Neuronal stem cell (in vitro differentiated cells): Measurements from ENCODE around the gene LHFPL2.

ENCODE experiments used
- DNase-seq: peaks from one replicate; pipeline ENCODE4 v3.0.0-alpha.2; 2013; ENCODE audit warnings: low spot score
- H2AFZ ChIP-seq: one replicate; pipeline ENCODE4 v1.6.1; 2013; ENCODE audit warnings: mild to moderate bottlenecking, low read length, inconsistent platforms
- H2AK5ac ChIP-seq: 2 replicates; pipeline ENCODE4 v1.6.1; 2013; ENCODE audit warnings: low read depth, mild to moderate bottlenecking, inconsistent platforms, low read length, moderate library complexity, mixed read lengths
- H2BK120ac ChIP-seq: 2 replicates; pipeline ENCODE4 v1.6.1; 2013; ENCODE audit warnings: low read depth, mild to moderate bottlenecking, inconsistent platforms, low read length, moderate library complexity, mixed read lengths
- H2BK12ac ChIP-seq: one replicate; pipeline ENCODE4 v1.6.1; 2013; ENCODE audit warnings: low read length, inconsistent platforms
- H2BK15ac ChIP-seq: 2 replicates; pipeline ENCODE4 v1.6.1; 2013; ENCODE audit warnings: mild to moderate bottlenecking, low read length, inconsistent platforms, mixed read lengths
- H2BK5ac ChIP-seq: one replicate; pipeline ENCODE4 v1.6.1; 2013; ENCODE audit warnings: inconsistent platforms, mild to moderate bottlenecking, low read length, moderate library complexity
- H3K14ac ChIP-seq: one replicate; pipeline ENCODE4 v1.6.1; 2013; ENCODE audit warnings: low read length, inconsistent platforms
- H3K18ac ChIP-seq: 2 replicates; pipeline ENCODE4 v1.6.1; 2013; ENCODE audit warnings: low read length, inconsistent platforms
- H3K23ac ChIP-seq: 2 replicates; pipeline ENCODE4 v1.6.1; 2013; ENCODE audit warnings: low read depth, mild to moderate bottlenecking, mixed read lengths, low read length, inconsistent platforms; ENCODE audit not compliant: poor library complexity
- H3K27ac ChIP-seq: replicated peaks from 3 replicates; pipeline ENCODE4 v1.5.1; 2013; ENCODE audit warnings: low read length, inconsistent platforms
- H3K27me3 ChIP-seq, 3 experiments: 2 replicates each; pipeline ENCODE4 v1.6.1; 2013; ENCODE audit warnings: low read length in 3 of 3, mild to moderate bottlenecking in 2 of 3, inconsistent platforms in 1 of 3, low read depth in 1 of 3, mixed read lengths in 1 of 3, moderate library complexity in 1 of 3; ENCODE audit not compliant: control insufficient read depth in 3 of 3, insufficient read depth in 3 of 3
- H3K36me3 ChIP-seq, 2 donors: replicated peaks in 1 of 2; 2 replicates each; pipeline ENCODE4 v1.6.1; 2013; ENCODE audit warnings: low read length in 2 of 2; ENCODE audit not compliant: control insufficient read depth in 2 of 2, insufficient read depth in 2 of 2
- H3K4ac ChIP-seq: 2 replicates; pipeline ENCODE4 v1.6.1; 2013; ENCODE audit warnings: inconsistent platforms, mild to moderate bottlenecking, low read length, moderate library complexity
- H3K4me1 ChIP-seq, 2 donors: 1 replicate in 1 of 2; 2 replicates in 1 of 2; pipeline ENCODE4 v1.6.1; 2013; ENCODE audit warnings: low read length in 2 of 2, low read depth in 1 of 2; ENCODE audit not compliant: control insufficient read depth in 2 of 2, insufficient read depth in 1 of 2
- H3K4me2 ChIP-seq: one replicate; pipeline ENCODE4 v1.6.1; 2013; ENCODE audit warnings: mild to moderate bottlenecking, low read length, inconsistent platforms; ENCODE audit not compliant: insufficient read depth, poor library complexity, severe bottlenecking
- H3K4me3 ChIP-seq, 2 donors: 2 replicates each; pipeline ENCODE4 v1.5.1; 2013; ENCODE audit warnings: low read length in 2 of 2, mild to moderate bottlenecking in 2 of 2, inconsistent platforms in 1 of 2, moderate library complexity in 1 of 2
- H3K79me1 ChIP-seq: one replicate; pipeline ENCODE4 v1.6.1; 2013; ENCODE audit warnings: low read depth, mild to moderate bottlenecking, inconsistent platforms, low read length, moderate library complexity
- H3K9ac ChIP-seq: one replicate; pipeline ENCODE4 v1.6.1; 2013; ENCODE audit warnings: mild to moderate bottlenecking, low read depth, low read length, inconsistent platforms; ENCODE audit not compliant: poor library complexity
- H3K9me3 ChIP-seq, 2 donors: replicated peaks in 1 of 2; 2 replicates each; pipeline versions ENCODE3 to v1.6.1; 2013; ENCODE audit warnings: low read length in 2 of 2, mild to moderate bottlenecking in 2 of 2, inconsistent platforms in 1 of 2, low read depth in 1 of 2, mixed read lengths in 1 of 2, moderate library complexity in 1 of 2; ENCODE audit not compliant: control insufficient read depth in 2 of 2, insufficient read depth in 1 of 2
- H4K8ac ChIP-seq: one replicate; pipeline ENCODE4 v1.6.1; 2013; ENCODE audit warnings: low read depth, mild to moderate bottlenecking, inconsistent platforms, low read length, moderate library complexity
- H4K91ac ChIP-seq: one replicate; pipeline ENCODE4 v1.6.1; 2013; ENCODE audit warnings: low read length, low read depth, mild to moderate bottlenecking, inconsistent platforms; ENCODE audit not compliant: poor library complexity
- WGBS, 2 donors: extraction: QIAGEN DNeasy Blood & Tissue Kit; methylation state at CpG; one replicate each; pipeline ENCODE4 v1.1.7; 2013; ENCODE audit warnings: missing lambda C conversion rate in 2 of 2, mixed read lengths in 1 of 2; ENCODE audit not compliant: insufficient read length in 2 of 2, insufficient replicate concordance in 1 of 2; ENCODE audit errors: extremely low coverage in 2 of 2; 5-methylcytosine and 5-hydroxymethylcytosine counted together

The LHFPL2 gene

GRCh38 chr5:78486218-78486617, 162.4 kb downstream of the LHFPL2 start:
- no peak overlapping the region for H2BK120ac ChIP-seq
- no peak overlapping the region for H3K9ac ChIP-seq
- H4K8ac ChIP-seq = no peak overlapping the region
- H3K4me1 ChIP-seq = peaks cover 0 to 4% of the 10 kb centered on the region in 2 donors
- no peak overlapping the region for H3K23ac ChIP-seq
- no peak overlapping the region for H2BK15ac ChIP-seq
- DNase-seq = no peak
- H2BK12ac ChIP-seq = no peak overlapping the region
- H3K4ac ChIP-seq = no peak overlapping the region
- WGBS, 2 donors = no CpG with 5 or more reads among the region's 2 CpGs
- H3K36me3 ChIP-seq = peaks cover 4 to 57% of the 10 kb centered on the region in 2 donors
- H3K4me2 ChIP-seq = no peak overlapping the region
- H3K27me3 ChIP-seq = no peaks in the 10 kb centered on the region
- no peaks in the 10 kb centered on the region for H3K9me3 ChIP-seq
- no peak overlapping the region for H2BK5ac ChIP-seq
- H3K18ac ChIP-seq = no peak overlapping the region
- H2AFZ ChIP-seq = no peak overlapping the region
- H3K27ac ChIP-seq = no peak overlapping the region
- no peak overlapping the region for H3K4me3 ChIP-seq
- no peak overlapping the region for H4K91ac ChIP-seq
- no peaks in the 10 kb centered on the region for H3K79me1 ChIP-seq
- H3K14ac ChIP-seq = no peak overlapping the region
- H2AK5ac ChIP-seq = no peak overlapping the region

DNA sequence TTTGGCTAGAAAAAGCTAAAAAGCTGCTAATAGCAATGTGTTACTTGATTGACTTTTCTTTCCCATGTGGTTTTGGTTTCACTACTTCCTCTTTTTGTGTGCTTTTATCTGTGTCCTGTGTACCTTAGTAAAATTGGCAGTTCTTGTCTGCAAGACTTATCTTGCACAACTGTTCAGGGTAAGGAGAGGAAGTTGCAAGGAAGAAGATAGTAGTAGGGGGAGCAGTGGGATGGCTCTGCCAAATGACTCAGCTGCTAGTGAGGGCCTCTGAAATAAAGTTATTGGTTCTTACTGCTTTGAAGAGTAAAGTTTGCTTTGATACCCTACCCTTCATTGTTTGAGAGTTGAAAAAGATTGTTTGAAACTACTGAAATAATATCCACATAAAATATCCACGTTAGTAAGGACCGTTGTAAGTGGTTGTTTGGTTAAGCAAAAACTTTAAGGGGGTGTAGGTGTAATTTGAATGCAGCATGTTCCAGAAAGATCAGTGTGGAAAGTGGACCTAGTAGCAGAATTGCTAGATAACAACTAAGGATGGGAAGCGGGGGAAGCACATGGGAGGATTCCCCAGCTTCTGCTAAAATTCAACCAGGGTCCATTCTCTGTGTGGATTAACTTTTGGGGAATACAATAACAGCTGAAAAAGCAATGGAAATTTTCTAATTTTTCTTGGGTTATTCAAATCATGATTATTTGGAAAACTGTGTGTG, 164.6 kb downstream of the LHFPL2 start:
- Histone ChIP-seq H3K9me3 (no peaks in the 10 kb centered on the region), H3K4me2 (no peak overlapping the region), H2BK12ac (no peak overlapping the region), H3K4me1 (no peaks in the 10 kb centered on the region), H3K4ac (no peak overlapping the region), H3K27me3 (no peaks in the 10 kb centered on the region), H3K4me3 (no peak overlapping the region), H3K79me1 (no peaks in the 10 kb centered on the region), H3K36me3 (peaks cover 4 to 45% of the 10 kb centered on the region in 2 donors), H2BK120ac (no peak overlapping the region), H3K18ac (no peak overlapping the region), H2BK5ac (no peak overlapping the region), H2BK15ac (no peak overlapping the region), H3K14ac (no peak overlapping the region), H3K27ac (no peak overlapping the region), H4K8ac (no peak overlapping the region), H2AFZ (no peak overlapping the region), H3K9ac (no peak overlapping the region), H3K23ac (no peak overlapping the region), H2AK5ac (no peak overlapping the region), H4K91ac (no peak overlapping the region)
- no peak for DNase-seq
- no CpG with 5 or more reads among the region's 3 CpGs for WGBS, 2 donors

DNA sequence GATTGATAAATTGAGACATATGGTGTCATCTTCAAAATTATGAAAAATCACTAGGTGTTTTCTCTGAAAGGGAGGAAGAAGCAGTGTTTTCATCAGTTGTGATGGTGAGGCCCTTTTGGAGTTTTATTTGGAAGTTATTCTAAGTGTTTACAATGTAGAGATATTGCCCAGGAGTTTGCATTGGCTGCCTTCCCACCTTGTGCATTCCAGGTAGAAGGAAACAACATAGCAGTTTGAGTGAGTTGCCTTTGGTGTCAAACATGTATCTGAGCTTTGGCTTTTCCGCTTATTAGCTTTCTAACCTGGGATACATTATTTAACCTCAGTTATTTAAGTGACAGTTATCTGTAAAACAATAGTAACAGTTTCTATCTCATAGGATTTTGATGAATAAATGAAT, 165.6 kb downstream of the LHFPL2 start:
- Histone ChIP-seq H2AK5ac (no peak overlapping the region), H3K27ac (no peak overlapping the region), H3K9me3 (no peaks in the 10 kb centered on the region), H4K91ac (no peak overlapping the region), H3K27me3 (no peaks in the 10 kb centered on the region), H2AFZ (no peak overlapping the region), H3K4me2 (no peak overlapping the region), H3K4me1 (no peaks in the 10 kb centered on the region), H4K8ac (no peak overlapping the region), H3K4me3 (no peak overlapping the region), H3K79me1 (no peaks in the 10 kb centered on the region), H3K23ac (no peak overlapping the region), H2BK15ac (no peak overlapping the region), H2BK120ac (no peak overlapping the region), H2BK5ac (no peak overlapping the region), H2BK12ac (no peak overlapping the region), H3K18ac (no peak overlapping the region), H3K36me3 (peaks cover 2 to 35% of the 10 kb centered on the region in 2 donors), H3K4ac (no peak overlapping the region), H3K14ac (no peak overlapping the region), H3K9ac (no peak overlapping the region)
- no CpG with 5 or more reads among the region's 1 CpG for whole genome bisulfite sequencing, 2 donors
- DNase-seq = no peak

DNA sequence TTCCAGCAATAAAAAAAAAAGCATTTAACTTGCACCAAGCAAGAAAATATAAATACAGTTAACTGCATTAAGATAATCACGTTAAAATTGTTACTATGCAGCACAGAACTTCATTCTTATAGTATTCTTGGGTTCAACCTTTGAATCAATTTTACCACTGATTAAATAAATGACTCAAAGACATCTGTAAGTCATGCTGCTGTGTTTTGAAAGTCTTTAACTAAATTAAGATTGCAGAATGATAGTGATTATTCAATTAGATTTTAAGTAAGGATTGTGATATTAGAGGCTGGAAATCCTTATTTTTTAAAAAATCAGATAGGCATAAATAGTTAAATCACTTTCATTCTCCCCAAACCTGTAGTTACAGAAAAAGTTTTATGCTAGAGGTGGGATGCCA, 171.8 kb downstream of the LHFPL2 start:
- Histone ChIP-seq H3K4me1 (no peaks in the 10 kb centered on the region), H3K4ac (no peak overlapping the region), H2BK15ac (no peak overlapping the region), H3K14ac (no peak overlapping the region), H2BK12ac (no peak overlapping the region), H3K36me3 (peaks cover under 1 to 2% of the 10 kb centered on the region in 2 donors), H4K91ac (no peak overlapping the region), H3K9me3 (no peaks in the 10 kb centered on the region), H3K4me2 (no peak overlapping the region), H3K27ac (no peak overlapping the region), H2AK5ac (no peak overlapping the region), H3K18ac (no peak overlapping the region), H3K4me3 (no peak overlapping the region), H3K9ac (no peak overlapping the region), H3K27me3 (no peaks in the 10 kb centered on the region), H2BK5ac (no peak overlapping the region), H3K79me1 (no peaks in the 10 kb centered on the region), H3K23ac (no peak overlapping the region), H2AFZ (no peak overlapping the region), H4K8ac (no peak overlapping the region), H2BK120ac (no peak overlapping the region)
- no CpG with 5 or more reads among the region's 1 CpG for WGBS, 2 donors
- no peak for DNase-seq
